T1000 (cell line): Measurements from ENCODE around the gene UBE3A.

Source experiments
- DNase-seq: peaks from one replicate; lab custom pipeline; 2025; ENCODE audit warnings: mixed read lengths; lab: John Stamatoyannopoulos, UW

UBE3A gene

DNA sequence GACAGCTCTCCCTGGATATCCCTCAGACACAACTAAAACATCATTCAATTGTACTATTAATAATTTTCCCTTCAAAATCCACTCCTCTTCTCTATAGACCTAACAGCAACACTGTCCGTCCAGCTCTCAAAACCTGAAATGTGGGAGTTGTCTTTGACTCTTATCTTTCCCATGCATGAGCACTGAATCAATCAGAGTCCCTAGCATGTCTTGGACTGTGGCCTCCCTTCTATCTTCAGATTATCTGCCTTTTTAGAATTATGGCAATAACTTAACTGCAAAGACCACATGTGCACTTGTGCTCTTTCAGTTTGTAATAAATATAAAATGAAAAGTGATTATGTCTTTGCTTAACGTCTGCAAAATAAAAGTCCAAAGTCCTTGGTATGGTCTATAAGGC, 107.0 kb downstream of the UBE3A start:
- DNase-seq, result no peak

GRCh38 chr15:25331404-25331803, 107.4 kb downstream of the UBE3A start:
- no peak for DNase-seq

DNA sequence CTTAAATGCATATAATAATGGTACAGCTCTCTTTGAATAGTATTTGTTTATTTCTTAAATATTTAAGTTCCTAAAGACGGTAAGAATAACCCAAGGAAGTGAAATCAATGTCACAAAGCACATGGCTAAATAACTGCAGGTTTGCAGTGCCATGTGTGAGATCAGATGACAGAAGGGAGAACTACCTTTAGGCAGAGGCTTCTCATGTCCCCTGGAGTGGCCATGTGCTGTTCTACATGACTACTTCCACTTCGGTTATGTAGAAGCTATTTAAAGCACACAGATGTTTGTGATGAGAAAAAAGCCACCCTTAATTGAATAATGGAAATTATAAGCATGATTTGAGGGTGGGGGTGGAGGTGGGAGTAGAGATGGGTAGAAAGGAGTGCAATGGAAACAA, 109.1 kb downstream of the UBE3A start:
- DNase-seq, result no peak

DNA sequence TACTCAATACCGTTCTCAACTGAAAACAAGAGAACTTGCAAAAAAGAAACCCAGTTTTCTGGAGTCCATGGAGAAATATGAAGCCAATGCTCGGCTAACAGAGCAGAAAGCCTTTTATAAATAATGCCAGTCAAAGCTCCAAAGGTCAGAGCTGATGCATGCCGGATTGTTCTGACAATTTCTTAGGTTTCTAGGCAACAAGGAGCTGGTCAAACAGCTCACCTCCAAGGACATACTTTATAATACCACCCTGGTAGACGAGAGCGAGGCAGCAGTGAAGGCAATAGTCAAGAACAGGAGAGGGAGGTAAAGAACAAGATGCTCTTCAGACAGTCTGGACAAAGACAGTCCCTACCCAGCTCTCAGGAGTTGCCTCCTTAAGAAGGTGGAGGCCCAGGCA, 111.1 kb downstream of the UBE3A start:
- no peak for DNase-seq

DNA sequence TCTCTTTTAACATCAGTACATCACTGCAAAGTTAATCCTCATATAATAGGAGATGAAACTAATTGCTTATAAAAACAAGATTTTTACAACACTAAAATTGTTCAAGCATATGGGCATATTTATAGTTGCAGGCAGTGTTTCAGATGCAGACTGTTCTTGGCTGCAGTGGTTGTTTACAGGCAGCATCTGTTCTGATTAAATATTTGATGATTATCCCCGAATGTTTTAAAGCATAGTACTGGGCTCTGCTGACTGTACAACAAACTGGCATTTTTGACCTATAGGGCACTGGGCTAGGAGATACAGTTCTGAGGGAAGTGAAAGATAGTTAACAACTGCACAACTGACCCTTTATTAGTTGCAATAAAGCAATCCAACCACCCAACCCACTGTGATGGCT, 113.6 kb downstream of the UBE3A start:
- DNase-seq, result no peak

DNA sequence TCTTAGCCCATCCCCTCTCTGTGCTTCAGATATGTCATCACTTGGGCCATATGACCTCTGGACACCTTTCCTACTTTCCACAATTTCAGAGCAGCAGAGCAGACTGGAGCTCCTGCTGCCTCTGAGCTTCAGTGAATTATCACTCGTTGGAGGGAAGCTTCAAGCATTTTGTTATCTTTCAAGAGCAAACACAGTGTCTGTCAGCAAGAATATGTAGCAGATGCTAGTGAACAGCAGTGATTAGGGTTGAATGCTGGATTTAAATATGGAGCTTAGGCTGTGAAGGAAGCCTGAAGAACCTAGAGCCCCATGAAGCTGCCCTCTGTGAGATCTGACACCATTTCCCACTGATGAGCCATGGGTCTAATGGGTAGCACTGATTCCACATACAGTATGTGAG, 115.4 kb downstream of the UBE3A start:
- no peak for DNase-seq

DNA sequence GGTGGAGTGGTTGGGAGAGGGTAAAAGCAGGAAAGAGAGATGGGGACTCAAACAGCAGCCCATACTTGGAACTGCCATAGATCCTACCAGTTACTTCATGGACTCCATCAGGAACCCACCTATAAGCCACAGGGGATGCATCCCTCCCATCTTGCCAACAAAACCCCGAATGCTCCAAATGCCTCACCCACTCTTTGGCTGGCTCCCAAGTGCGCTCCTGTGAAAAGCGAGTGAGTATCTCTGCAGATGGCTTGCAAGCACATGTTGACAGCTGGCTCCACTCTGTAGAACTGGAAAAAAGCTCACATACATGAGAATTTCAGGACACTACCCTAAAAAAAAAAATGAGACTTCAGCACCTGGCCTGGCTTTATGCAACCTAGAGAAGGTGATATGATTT, 151.0 kb downstream of the UBE3A start:
- no peak for DNase-seq
